Measurements from ENCODE around the gene MICALL2.

MICALL2 gene

GRCh38 chr7:1481300-1481699 is 22.0 kb upstream of the MICALL2 start:
- H3K4me1 ChIP-seq (ENCODE audit: control insufficient read depth, insufficient read depth, low read length): no peaks in the 10 kb centered on the region
- ChIA-PET CTCF (interaction anchor here (0.6 kb wide), 1 partner anchor 996 kb away, joined by 4 read pairs; no protein-coding TSS in a partner anchor), POLR2A (no interaction called here)
- H3K4me3 ChIP-seq (ENCODE audit: low read depth, low read length): no peak overlapping the region
- H3K27ac ChIP-seq (ENCODE audit: extremely low read depth, low read depth, low read length): no peak overlapping the region
- H3K36me3 ChIP-seq (ENCODE audit: control insufficient read depth in 2 of 2, insufficient read depth in 1 of 2, low read length in 2 of 2): peaks cover 9 to 76% of the 10 kb centered on the region in 2 experiments; a peak in 2 of 3 replicates
- H3K9me3 ChIP-seq (ENCODE audit: control insufficient read depth, insufficient read depth, low read depth, low read length): no peaks in the 10 kb centered on the region
- no peak for TF ChIP-seq ZNF354C (tag by site-specific recombination; IDR thresholded peaks at IDR 0.05; ENCODE audit: borderline replicate concordance, low read depth)
- no peak for TF ChIP-seq MZF1 (tag by site-specific recombination; IDR thresholded peaks at IDR 0.05; ENCODE audit: borderline replicate concordance)
- TF ChIP-seq ZSCAN5A (tag by site-specific recombination; IDR thresholded peaks at IDR 0.05): no peak
- no peak for TF ChIP-seq PBX3 (CRISPR knock-in tag; IDR thresholded peaks at IDR 0.05)
- no peak for TF ChIP-seq ZNF391 (tag by site-specific recombination; IDR thresholded peaks at IDR 0.05; ENCODE audit: borderline replicate concordance, low read depth)
- no peak for TF ChIP-seq ZNF513 (tag by site-specific recombination; IDR thresholded peaks at IDR 0.05)
- TF ChIP-seq EGR2 (tag by site-specific recombination; IDR thresholded peaks at IDR 0.05; ENCODE audit: low read depth): no peak
- TF ChIP-seq ZIC2 (tag by site-specific recombination; IDR thresholded peaks at IDR 0.05): no peak
- TF ChIP-seq ZNF530 (tag by site-specific recombination; IDR thresholded peaks at IDR 0.05; ENCODE audit: low read depth): no peak
- no peak for TF ChIP-seq TCF7L2 (IDR thresholded peaks at IDR 0.05; ENCODE audit: borderline replicate concordance, low read depth, low read length)
- TF ChIP-seq TSHZ1 (tag by site-specific recombination; IDR thresholded peaks at IDR 0.05; ENCODE audit: borderline replicate concordance): no peak
- TF ChIP-seq REPIN1 (tag by site-specific recombination; IDR thresholded peaks at IDR 0.05; ENCODE audit: low read depth): no peak
- no peak for TF ChIP-seq ZNF157 (tag by site-specific recombination; IDR thresholded peaks at IDR 0.05)
- no peak for TF ChIP-seq ZNF302 (tag by site-specific recombination; IDR thresholded peaks at IDR 0.05; ENCODE audit: low read depth)
- TF ChIP-seq GLIS2 (tag by site-specific recombination; IDR thresholded peaks at IDR 0.05): no peak
- TF ChIP-seq ZBTB48 (tag by site-specific recombination; IDR thresholded peaks at IDR 0.05): no peak
- no peak for TF ChIP-seq ZNF600 (tag by site-specific recombination; IDR thresholded peaks at IDR 0.05)
- TF ChIP-seq ZNF394 (tag by site-specific recombination; IDR thresholded peaks at IDR 0.05; ENCODE audit: borderline replicate concordance): no peak
- TF ChIP-seq RBAK (tag by site-specific recombination; IDR thresholded peaks at IDR 0.05): no peak
- TF ChIP-seq ZNF362 (tag by site-specific recombination; IDR thresholded peaks at IDR 0.05): no peak

Data from HEK293 (cell line).